EL (cell line): ENCODE results near the gene BMP8B.
A peak's percentile ranks its signal among the peaks of the same experiment; 100 is the strongest.

ENCODE experiments used
- DNase-seq: peaks from one replicate; pipeline ENCODE4 v3.0.0-alpha.2; 2016

The BMP8B gene

DNA sequence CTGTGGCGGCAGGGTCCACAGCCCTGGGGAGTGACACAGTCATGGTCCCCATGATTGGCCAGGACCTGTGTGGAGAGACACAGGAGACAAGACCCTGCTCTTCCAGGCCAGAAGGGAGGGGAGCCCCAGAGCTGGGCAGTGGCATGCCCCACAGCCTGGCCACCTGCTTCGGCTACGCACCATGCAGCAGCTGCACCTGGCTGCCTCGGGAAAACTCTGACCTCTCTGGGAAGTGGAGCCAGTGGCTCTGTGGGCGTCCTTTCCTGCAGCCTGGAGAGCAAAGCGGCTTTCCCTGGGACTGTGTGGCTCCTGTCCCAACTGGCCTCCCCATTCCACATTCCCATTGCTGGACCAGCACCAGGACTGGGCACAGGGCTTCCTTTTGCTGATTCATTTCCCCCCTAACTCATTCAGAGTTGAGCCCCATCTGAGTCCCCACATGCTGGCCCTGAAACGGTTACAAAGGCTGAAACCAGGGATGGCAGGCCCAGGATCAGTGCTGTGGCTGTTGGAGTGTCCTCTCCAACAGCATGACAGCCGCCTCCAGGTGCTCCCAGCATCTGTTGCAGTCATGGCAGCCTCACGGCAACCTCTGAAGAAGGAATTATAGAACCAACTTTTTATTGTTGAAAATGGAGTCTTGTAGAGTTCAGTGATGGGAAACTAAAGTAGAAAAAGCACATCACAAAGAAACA is 32.6 kb downstream of the BMP8B start:
- no peak for DNase-seq

DNA sequence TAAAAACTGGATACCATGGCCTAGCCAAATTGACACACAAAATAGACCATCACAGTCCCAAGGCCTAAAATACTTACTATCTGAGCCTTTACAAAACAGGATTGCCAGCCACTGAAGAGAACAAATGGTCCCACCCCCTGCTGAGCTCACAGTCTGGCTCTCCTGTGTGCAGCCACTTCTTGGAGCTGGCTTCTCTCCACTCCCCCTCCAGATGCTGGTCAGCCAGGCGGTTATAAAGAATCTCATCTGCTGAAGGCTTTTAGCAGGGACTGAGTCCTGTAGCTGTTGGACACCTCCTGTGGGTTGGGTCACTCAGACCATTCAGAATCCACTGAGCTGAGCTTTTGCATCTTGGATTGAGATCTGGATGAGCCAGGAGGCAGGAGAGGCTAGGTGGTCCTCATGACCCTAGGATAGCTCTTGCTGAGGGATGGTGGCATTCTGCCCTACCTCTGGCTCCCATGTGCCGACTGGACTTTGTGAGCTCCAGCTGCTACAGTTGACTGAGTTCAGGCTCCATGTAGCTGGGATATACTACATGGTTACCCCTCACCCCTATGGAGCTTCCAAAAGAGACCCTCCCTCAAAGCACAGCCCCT is 33.7 kb downstream of the BMP8B start:
- no peak for DNase-seq

DNA sequence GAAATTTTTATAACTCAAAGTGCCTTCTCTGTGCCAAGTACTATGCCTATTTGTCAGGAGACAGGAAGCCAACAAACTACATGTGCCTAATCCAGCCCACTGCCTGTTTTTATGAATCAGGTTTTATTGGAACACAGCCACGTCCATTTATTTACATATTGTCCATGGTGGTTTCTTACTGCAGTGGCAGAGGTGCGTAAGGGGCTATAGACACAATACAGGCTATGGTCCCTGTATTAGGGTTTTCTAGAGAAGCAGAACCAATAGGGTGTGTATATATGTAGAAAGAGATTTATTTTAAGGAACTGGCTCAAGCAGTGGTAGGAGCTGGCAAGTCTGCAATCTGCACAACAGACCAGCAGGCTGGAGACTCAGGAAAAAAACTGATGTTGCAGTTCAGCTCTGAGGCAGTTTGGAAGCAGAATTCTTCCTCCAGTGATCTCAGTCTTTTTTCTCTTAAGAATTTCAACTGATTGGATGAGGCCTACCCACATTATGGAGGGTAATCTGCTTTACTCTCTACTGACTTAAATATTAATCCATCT is 34.6 kb downstream of the BMP8B start:
- DNase-seq: no peak

DNA sequence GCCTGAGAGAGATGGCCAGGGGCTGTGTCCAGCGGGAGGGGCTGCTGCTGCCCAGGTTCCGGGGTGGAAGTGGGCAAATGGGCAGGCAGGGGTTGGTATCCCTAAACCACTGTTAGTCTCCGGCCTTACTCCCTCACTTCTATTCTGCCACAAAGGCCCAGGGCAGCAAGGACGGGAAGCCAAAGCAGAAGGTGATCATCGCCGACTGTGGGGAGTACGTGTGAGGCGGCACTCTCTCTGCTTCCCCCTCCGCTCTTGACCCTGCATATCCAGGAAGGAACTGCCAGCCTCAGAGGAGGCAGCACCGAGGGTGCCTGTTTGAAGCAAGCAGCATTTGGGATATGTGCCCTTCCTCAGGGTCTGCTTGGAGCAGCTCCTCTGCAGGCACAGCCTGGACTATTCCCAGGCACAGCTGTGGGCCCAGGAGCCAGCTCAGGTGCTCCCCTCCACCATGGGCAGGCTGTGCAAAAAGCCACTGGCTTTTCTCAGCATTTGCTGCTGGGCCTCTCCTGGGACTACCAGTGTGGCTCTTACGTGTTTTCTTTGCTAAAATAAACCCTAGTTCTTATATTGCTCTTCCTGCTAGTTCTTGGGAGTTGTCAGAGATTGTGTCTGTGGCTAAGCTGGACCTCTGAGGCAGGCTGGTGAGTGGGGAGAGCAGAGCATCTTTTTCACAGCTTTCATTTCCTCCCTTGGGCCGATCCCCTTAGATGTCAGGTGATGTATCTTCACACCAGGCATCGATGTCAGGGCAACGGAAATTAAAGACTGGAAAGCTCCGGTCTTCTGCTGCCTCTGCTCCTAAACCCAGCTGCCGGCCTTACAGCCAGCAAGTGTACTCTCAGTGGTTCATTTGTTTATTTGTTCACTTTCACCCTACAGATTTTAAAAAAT is 35.3 kb downstream of the BMP8B start:
- DNase-seq: no peak

DNA sequence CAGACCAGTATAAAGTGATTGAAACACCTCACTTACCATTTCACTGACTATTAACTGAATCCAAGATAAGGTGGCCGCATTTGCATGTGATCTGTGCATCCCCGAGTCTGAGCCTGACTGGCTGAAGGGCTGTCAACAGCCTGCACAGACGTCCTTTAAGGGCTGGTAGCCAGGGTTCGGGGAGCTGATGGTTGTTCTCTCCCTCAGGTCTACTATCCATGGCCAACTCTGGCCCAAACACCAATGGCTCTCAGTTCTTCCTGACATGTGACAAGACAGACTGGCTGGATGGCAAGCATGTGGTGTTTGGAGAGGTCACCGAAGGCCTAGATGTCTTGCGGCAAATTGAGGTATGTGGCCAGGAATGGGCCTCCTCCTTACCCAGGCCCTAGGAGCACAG is 36.0 kb downstream of the BMP8B start:
- DNase-seq: no peak

DNA sequence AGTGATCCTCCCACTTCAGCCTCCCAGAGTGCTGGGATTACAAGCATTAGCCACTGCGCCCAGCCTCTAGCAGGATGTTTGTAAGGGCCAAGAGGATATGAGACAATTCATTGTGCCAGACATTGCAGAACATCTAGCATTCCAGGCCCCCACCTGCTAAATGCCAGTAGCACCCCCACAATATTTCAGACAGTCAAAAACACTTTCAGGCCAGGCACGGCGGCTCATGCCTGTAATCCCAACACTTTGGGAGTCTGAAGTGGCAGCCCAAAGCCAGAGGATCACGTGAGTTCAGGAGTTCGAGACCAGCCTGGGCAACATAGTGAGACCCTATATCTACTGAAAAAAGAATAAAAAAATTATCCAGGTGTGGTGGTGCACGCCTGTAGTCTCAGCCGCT is 37.1 kb downstream of the BMP8B start:
- no peak for DNase-seq

DNA sequence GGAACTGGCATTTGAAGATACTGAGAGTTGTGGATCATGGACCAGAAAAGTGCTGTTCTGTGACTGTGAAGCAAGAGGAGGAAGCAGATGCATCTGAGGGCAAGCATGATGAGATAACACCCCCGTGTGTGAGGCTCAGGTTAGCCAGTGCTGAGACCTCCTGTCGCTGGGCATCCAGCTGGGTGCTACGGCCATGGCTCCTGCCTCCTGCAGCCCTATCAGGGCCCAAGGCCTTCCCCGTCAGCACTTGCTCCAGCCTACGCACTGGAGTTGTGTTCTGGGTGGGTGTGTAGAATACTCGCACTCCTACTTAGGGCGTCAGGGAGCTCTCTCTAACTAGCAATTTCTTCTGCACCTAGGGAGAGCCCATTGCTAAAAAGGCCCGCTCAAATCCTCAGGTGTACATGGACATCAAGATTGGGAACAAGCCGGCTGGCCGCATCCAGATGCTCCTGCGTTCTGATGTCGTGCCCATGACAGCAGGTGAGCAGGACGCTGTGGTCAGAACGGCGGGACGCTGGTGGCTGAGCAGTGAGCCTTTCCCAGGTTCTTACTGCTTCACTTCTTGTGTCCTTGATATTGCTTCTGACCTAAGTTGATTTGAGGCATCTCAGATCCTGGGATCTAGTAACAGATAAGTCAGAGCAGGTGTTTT is 43.5 kb downstream of the BMP8B start:
- no peak for DNase-seq

DNA sequence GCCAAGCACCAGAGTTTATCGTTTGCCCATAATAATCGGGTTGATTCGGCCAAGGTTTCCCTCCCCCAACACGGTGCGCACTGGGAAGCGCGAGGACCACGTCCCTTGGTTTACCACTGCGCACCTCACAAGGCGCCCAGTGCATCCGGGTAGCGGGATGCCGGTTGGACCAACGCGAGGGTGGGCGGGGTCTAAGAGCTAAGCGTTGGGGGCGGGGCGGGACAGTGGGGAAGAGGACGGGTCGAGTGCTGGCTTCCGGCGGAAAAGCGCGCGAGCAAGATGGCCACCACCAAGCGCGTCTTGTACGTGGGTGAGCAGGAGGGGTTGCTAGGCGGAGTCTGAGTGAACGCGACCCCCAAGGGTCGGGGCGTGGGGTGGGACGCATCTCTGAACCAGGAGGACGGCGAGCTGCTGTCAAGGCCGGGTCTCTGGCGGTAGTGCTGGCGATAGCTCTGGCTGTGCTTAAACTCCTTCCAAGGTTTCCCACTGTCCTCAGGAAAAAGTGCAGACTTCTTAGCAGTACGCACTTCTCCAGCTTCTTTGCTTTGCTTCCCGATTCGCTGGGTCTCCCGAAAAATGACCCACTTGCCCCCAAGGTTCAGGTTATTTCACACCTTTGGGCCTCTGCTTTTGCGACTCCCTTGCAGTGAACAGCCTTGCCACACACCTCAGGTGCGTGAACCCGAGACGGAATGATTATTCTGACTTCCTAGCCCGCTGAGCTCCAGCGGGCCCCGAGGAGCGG is 49.9 kb downstream of the BMP8B start, which contains the start of gene PPIE:
Gene PPIE (plus strand): TSS at position 261 of the 745 bp plus-strand sequence. CDS start 19 bp downstream, at position 280.
- peak; percentile 90 for DNase-seq

DNA sequence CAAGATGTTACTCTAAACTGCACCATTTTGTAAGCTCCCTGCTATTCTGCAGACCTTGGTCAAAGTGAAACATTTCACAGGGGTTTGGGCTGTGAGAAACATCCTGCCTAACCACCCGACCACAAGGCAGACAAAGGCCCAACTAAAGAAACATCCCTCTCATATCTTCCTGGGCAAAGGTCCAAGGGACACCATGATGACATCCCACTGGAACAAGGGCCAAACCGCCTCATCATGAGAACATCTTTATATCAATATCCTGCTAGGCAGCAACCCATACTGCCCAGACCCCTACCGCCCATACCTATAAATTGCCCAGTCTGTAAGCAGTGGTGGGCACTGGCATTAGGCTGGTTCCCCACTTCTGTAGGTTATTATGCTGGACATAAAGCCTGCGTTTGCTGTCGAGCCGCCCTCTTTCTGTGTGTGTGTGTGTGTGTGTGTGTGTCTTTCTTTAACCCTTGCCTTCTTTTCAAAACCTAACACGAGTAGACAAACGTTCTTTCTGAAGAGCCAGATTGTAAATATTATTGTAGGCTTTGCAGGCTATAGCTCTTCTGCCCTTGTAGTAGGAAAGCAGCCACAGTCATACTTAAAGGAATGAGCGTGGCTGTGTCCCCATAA is 51.0 kb downstream of the BMP8B start:
- DNase-seq: peak; percentile 70

DNA sequence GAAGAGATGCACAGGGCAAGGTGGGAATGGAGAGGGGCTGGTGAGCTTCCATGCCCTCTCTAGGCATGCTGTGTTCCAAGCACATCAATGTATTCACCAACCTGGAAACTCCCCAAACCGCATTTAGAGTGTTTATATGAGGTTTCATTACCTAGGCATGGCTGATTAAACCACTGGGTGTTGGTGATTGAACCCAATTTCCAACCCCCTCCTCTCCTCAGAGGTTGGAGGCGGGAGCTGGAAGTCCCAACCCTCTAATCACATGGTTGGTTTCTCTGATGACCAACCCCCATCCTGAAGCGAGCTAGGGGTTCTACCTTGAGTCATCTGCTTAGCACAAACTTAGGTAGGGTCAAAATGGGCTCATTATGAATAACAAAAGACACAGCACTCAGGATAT is 52.9 kb downstream of the BMP8B start:
- no peak for DNase-seq

DNA sequence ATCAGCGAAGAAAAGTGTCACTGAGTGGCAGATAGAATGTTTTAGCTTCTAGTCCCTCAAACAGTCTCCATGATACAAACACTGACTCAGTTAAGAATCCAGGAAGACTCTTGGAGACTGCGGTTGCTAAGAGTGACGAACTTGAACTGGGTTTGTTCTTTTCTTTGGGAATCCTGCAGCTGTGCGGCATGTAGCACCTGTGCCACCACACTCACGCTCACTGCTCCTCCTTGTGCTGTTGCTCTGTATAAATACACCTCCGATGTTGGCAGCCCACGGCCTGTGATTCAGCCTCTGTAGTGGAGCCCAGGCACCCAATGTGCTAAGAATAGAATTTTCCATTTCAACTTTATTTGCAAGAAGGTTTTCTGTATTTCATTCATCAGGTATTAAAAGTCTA is 55.5 kb downstream of the BMP8B start:
- DNase-seq: no peak

DNA sequence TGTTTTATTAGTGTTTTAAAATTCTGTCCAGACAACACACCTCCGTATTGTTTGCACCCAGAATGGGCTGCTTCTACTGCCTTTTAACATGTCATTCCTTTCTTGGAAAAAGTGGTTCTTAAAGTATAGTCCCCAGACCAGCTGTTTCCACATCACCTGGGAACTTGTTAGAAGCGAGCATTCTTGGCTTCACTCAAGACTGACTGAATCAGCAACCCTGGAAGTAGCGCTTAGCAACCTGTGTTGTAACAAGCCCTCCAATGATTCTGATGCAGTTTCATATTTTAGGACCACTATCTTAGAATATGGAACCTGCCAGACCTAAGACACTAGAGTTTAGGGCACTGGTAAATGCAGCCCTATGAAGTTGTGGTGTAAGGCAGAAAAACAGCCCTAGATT is 55.9 kb downstream of the BMP8B start:
- DNase-seq: no peak

DNA sequence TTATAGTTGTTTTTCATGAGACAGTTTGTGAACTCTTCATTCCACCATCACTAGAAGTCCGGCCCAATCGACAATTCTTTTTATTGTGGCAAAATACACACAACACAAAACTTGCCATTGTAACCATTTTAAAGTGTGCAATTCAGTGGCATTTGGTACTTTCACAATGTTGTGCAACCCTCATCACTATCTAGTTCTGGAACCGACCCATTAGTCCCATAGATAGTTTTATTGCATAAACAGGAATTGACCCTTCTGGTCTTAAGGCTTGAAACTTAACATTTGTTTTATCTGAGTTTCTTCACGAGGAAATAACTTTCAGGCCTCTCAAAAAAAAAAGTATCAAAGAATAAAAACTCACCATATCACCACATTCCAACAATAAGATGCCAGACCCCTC is 58.8 kb downstream of the BMP8B start:
- DNase-seq: no peak

DNA sequence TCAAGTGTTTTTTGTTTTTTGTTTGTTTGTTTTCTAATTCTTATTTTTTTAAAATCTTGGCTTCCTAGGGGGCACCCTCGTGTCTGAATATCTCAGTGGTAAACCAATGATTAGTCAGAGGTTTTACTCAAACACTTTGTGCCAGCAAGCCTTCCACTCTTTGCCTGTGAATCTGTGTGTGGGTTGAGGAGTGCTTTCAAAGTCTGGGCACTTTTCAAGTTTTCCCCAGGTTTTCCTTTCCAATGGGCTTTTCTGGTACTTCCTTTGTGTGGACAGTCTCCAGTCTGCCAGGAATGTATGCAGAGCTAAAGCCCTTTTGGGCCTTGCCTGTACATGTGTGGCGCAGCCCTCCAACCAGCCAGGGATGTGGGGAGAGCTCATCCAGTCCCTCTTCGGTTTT is 59.6 kb downstream of the BMP8B start:
- DNase-seq: no peak

DNA sequence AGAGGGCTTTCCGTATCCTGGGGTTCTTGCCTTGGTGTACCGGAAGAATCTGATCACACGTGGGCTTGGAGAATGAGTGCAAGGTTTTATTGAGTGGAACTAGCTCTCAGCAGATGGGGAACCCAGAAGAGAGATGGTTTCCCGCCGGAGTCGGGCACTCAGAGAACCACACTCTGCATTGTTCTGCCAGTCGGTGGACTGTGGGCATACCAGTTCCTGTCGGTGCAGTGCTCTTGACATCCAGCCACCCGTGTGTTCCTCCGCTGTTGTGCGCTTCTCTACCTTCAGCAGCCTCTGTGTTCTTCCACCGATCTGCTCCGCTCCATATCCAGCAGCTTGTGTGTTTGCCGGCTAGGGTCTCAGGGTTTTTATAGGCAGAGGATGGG is 60.7 kb downstream of the BMP8B start:
- DNase-seq: no peak

DNA sequence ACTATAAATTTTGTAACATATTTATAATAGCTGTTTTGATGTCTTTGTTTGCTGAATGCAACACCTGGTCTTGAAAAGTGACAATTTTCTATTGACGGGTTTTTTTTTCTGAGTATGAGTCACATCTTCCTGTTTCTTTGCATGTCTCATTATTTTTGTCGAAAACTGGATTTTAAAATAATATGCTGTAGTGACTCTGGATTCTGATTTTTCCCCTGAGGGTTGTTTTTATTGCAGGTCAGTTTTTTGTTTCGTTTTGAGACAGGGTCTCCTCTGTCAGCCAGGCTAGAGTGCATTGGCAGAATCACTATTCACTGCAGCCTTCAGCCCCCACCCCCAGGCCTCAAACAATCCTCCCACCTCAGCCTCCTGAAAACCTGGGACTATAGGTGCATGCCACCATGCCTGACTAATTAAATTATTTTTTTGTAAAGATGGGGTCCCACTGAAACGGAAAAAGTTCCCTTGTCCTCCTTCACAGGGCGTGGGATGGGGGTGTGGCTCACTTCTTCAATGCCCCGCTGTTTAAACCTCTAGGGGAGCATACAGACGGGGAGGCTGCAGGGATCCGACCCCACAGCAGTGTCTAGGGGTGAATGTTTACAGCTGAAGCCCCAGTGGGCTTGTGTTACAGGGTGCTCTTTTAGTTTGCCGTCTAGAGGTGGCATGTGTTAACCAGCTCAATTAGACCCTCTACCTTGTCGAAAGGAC is 61.3 kb downstream of the BMP8B start:
- DNase-seq: no peak

DNA sequence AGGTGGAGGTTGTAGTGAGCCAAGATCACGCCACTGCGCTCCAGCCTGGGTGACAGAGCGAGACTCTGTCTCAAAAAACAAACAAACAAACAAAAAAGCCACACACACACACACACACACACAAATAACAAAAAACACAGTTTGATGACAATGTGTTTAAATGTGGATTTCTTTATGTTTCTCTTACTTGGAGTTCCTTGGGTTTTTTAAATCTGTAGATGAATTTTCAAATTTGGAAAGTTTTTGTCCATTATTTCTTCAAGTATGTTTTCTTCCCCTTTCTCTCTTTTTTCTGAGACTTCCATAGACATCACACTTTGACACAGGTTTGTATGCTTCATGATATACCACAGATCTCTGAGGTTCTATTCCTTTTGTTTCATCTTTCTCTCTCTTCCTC is 62.1 kb downstream of the BMP8B start:
- DNase-seq: no peak

DNA sequence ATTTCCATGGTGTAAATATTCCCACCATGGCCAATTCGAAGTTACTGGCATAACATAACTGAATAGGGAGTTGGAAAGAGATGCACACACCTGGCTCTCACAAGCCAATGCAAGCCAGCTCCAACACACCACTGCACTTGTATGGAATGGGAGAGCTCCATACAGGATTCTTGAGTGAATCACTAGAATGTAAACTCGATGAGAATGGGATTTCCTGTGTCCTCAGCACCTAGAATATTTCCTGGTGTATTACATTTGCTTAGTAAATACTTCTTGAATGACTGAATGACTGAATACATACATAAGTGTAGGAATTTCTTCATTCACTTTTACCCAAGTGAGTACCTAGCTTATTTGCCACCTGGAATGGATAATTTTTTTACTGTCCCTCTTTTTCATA is 66.2 kb downstream of the BMP8B start:
- DNase-seq: peak; percentile 16

DNA sequence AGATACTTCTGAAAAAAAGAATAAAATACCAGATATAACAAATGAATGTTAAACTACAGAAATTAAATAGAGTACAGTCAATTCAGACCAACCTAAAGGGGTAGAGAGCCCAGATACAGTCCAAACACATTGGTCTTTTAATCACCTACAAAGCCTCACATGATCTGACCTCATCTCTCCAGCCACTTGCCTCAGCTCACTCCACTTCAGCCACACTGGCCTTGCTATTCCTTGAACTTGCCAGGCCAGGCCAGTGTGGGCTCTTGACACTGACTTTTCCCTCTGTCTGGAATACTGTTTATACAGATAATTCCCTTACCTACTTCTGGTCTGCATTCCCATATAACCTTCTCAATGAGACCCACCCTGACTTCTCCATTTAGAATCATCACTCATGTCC is 67.0 kb downstream of the BMP8B start:
- no peak for DNase-seq

DNA sequence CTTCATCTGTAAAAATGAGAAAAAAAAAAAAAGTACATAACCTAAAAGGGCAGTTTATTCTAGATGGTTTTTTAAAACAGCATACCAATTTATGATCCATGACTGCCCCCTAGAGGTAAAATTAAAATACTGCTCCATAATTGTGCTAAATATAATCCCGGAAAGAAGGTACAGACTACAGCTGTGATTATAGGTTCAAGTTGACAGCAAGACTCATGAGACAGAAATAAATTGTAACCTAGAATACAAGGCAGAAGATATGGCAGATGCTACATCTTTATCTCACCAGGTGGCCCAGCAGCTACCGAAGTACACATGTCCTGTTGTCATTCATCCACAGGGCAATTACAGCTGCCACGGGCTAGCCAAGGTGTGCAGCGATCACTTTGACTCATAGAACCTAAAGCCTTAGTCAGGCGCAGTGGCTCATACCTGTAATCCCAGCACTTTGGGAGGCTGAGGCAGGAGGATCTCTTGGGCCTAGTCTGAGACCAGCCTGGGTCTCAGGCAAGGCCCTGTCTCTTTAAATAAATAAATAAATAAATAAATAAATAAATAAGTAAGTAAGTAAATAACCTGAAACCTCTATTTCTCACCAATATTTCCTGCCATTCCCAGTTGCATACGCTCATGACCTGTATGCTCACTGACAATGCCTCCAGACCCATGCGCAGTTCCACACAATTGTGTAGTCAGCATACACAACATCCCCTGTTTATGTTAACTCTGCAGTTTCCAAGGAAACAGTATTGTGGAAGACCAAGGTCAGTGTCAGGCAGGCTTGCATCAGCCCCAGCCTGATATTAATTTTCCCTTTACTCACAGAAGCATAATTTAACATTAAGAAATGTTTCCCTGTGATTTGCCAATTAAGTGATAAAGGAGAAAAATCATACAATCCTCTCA is 68.3 kb downstream of the BMP8B start:
- peak; percentile 67 for DNase-seq
